Measurements from ENCODE around the gene RFX7.
"Not testable (repeated sequence)": the region's sequence is repeated elsewhere in the genome, so short reads cannot be mapped to it uniquely, and the experiment has no call there.

RFX7 gene

DNA sequence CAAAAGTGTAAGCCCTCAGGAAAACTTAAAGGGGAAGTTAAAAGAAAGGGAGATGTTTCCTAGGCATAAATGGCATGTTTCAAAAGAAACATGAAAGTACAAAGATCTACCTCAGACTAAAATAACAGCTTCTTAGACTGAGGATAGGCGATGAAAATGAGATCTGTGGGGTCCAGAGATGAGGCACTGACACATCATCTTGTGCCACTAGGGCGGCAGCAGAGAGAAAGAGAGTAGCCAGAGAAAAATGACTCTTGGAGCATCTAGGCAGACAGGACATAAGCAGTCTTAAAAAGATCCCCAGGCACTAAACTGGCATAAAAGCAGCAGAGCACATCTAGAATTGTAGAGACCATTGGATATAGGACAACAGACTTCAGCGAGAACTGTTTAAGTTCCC lies 42.5 kb upstream of the RFX7 start:
- no peak overlapping the region for H3K9ac ChIP-seq (ENCODE audit: low read depth, low read length)
- no peak overlapping the region for H3K4me3 ChIP-seq (ENCODE audit: low read depth in 1 of 2, low read length in 2 of 2)
- no peaks in the 10 kb centered on the region for H3K9me3 ChIP-seq (ENCODE audit: insufficient read depth, low read length, severe bottlenecking)
- no peaks in the 10 kb centered on the region for H3K36me3 ChIP-seq (ENCODE audit: insufficient read depth, low read length)
- no peaks in the 10 kb centered on the region for H3K27me3 ChIP-seq (ENCODE audit: insufficient read depth, low read length, poor library complexity)
- no peak overlapping the region for H3K27ac ChIP-seq (ENCODE audit: low read length)
- H3K4me1 ChIP-seq (ENCODE audit: insufficient read depth, low read length), result no peaks in the 10 kb centered on the region
- ATAC-seq (ENCODE audit: insufficient read depth, low read depth), result no peak
- peak; percentile 13 for DNase-seq
- H4K20me1 ChIP-seq (ENCODE audit: insufficient read depth, low read length), result no peaks in the 10 kb centered on the region
- TF ChIP-seq, protein P1, sequence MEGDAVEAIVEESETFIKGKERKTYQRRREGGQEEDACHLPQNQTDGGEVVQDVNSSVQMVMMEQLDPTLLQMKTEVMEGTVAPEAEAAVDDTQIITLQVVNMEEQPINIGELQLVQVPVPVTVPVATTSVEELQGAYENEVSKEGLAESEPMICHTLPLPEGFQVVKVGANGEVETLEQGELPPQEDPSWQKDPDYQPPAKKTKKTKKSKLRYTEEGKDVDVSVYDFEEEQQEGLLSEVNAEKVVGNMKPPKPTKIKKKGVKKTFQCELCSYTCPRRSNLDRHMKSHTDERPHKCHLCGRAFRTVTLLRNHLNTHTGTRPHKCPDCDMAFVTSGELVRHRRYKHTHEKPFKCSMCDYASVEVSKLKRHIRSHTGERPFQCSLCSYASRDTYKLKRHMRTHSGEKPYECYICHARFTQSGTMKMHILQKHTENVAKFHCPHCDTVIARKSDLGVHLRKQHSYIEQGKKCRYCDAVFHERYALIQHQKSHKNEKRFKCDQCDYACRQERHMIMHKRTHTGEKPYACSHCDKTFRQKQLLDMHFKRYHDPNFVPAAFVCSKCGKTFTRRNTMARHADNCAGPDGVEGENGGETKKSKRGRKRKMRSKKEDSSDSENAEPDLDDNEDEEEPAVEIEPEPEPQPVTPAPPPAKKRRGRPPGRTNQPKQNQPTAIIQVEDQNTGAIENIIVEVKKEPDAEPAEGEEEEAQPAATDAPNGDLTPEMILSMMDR (IDR thresholded peaks at IDR 0.05; ENCODE audit: borderline replicate concordance, extremely low read depth, low read length, poor library complexity, severe bottlenecking), result peak; percentile 54
- no peak for TF ChIP-seq EZH2 (IDR thresholded peaks at IDR 0.05; ENCODE audit: borderline replicate concordance, low read depth, low read length, severe bottlenecking)
- H3K4me2 ChIP-seq (ENCODE audit: insufficient read depth, low read length), result no peak overlapping the region
- no peaks in the 10 kb centered on the region for H3K79me2 ChIP-seq (ENCODE audit: insufficient read depth, low read length)
- H2AFZ ChIP-seq (ENCODE audit: low read depth, low read length), result no peak overlapping the region

DNA sequence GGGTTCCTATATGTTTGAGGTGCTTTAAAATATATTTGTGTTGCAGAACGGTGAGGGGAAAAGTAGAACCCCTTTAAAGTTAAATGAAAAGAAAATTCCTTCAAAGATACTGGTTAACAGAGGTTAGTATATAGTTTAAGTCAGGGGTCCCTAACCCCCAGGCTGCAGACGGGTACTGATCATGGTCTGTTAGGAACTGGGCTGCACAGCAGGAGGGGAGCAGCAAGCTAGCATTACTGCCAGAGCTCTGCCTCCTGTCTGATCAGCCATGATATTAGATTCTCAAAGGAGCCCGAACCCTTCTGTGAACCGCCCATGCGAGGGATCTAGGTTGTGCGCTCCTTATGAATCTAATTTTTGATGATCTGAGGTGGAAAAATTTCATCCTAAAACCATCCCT lies 37.5 kb upstream of the RFX7 start:
- TF ChIP-seq, protein P1 (IDR thresholded peaks at IDR 0.05; ENCODE audit: borderline replicate concordance, extremely low read depth, low read length, poor library complexity, severe bottlenecking), result no peak
- no peak for TF ChIP-seq EZH2 (IDR thresholded peaks at IDR 0.05; ENCODE audit: borderline replicate concordance, low read depth, low read length, severe bottlenecking)
- Histone ChIP-seq H3K4me3 (ENCODE audit: low read depth in 1 of 2, low read length in 2 of 2) (no peak overlapping the region), H3K79me2 (ENCODE audit: insufficient read depth, low read length) (no peaks in the 10 kb centered on the region), H3K9ac (ENCODE audit: low read depth, low read length) (no peak overlapping the region), H3K4me2 (ENCODE audit: insufficient read depth, low read length) (no peak overlapping the region), H3K9me3 (ENCODE audit: insufficient read depth, low read length, severe bottlenecking) (no peaks in the 10 kb centered on the region), H3K27me3 (ENCODE audit: insufficient read depth, low read length, poor library complexity) (no peaks in the 10 kb centered on the region), H3K36me3 (ENCODE audit: insufficient read depth, low read length) (no peaks in the 10 kb centered on the region), H2AFZ (ENCODE audit: low read depth, low read length) (no peak overlapping the region), H4K20me1 (ENCODE audit: insufficient read depth, low read length) (no peaks in the 10 kb centered on the region), H3K4me1 (ENCODE audit: insufficient read depth, low read length) (no peaks in the 10 kb centered on the region), H3K27ac (ENCODE audit: low read length) (no peak overlapping the region)
- ATAC-seq (ENCODE audit: insufficient read depth, low read depth) (no peak), DNase-seq (no peak)

DNA sequence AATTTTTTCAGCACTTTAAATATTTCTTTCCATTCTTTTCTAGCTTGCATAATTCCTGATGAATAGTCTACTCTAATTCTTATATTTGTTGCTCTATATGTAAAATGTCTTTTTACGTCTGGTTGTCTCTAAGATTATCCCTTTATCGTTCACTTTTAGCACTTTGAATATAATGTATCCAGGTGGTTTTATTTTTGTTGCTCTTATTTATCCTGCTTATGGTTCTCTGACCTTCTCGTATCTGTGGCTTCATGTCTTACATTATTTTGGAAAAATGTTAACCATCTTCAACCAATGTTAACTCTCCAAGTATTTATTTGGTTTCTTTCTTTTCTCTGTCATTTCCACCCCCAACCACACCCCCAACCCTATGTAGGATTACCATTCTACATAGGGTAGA lies 30.0 kb upstream of the RFX7 start:
- DNase-seq, result no peak
- H3K27me3 ChIP-seq (ENCODE audit: insufficient read depth, low read length, poor library complexity), result no peaks in the 10 kb centered on the region
- no peak for TF ChIP-seq EZH2 (IDR thresholded peaks at IDR 0.05; ENCODE audit: borderline replicate concordance, low read depth, low read length, severe bottlenecking)
- TF ChIP-seq, protein P1 (IDR thresholded peaks at IDR 0.05; ENCODE audit: borderline replicate concordance, extremely low read depth, low read length, poor library complexity, severe bottlenecking), result no peak
- H3K27ac ChIP-seq (ENCODE audit: low read length), result no peak overlapping the region
- no peaks in the 10 kb centered on the region for H3K4me1 ChIP-seq (ENCODE audit: insufficient read depth, low read length)
- no peaks in the 10 kb centered on the region for H4K20me1 ChIP-seq (ENCODE audit: insufficient read depth, low read length)
- H3K9ac ChIP-seq (ENCODE audit: low read depth, low read length), result no peak overlapping the region
- no peak overlapping the region for H2AFZ ChIP-seq (ENCODE audit: low read depth, low read length)
- no peak overlapping the region for H3K4me2 ChIP-seq (ENCODE audit: insufficient read depth, low read length)
- no peaks in the 10 kb centered on the region for H3K36me3 ChIP-seq (ENCODE audit: insufficient read depth, low read length)
- H3K79me2 ChIP-seq (ENCODE audit: insufficient read depth, low read length), result no peaks in the 10 kb centered on the region
- ATAC-seq (ENCODE audit: insufficient read depth, low read depth), result no peak
- no peak overlapping the region for H3K4me3 ChIP-seq (ENCODE audit: low read depth in 1 of 2, low read length in 2 of 2)
- peaks cover 2% of the 10 kb centered on the region for H3K9me3 ChIP-seq (ENCODE audit: insufficient read depth, low read length, severe bottlenecking)

DNA sequence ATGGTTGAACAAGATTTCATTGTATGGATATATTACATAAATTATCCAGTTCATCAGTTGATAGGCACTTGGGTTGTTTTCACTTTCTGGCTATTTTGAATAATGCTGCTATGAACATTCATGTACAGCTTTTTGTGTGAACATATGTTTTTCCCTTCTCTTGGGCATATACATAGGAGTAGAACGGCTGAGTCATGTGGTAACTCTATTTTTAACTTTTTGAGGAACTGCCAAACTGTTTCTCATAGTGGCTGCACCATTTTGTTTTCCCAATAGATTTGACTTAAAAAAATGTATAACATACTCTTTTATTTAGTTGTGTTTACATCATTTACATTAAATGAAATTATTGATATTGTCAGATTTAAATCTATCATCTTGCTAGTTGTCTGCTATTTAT lies 28.8 kb upstream of the RFX7 start:
- Histone ChIP-seq H3K9me3 (ENCODE audit: insufficient read depth, low read length, severe bottlenecking) (peaks cover 2% of the 10 kb centered on the region), H3K4me3 (ENCODE audit: low read depth in 1 of 2, low read length in 2 of 2) (no peak overlapping the region), H3K9ac (ENCODE audit: low read depth, low read length) (no peak overlapping the region), H3K27me3 (ENCODE audit: insufficient read depth, low read length, poor library complexity) (no peaks in the 10 kb centered on the region), H3K4me1 (ENCODE audit: insufficient read depth, low read length) (no peaks in the 10 kb centered on the region), H3K79me2 (ENCODE audit: insufficient read depth, low read length) (no peaks in the 10 kb centered on the region), H3K4me2 (ENCODE audit: insufficient read depth, low read length) (no peak overlapping the region), H3K27ac (ENCODE audit: low read length) (no peak overlapping the region), H2AFZ (ENCODE audit: low read depth, low read length) (no peak overlapping the region), H3K36me3 (ENCODE audit: insufficient read depth, low read length) (no peaks in the 10 kb centered on the region), H4K20me1 (ENCODE audit: insufficient read depth, low read length) (no peaks in the 10 kb centered on the region)
- no peak for ATAC-seq (ENCODE audit: insufficient read depth, low read depth)
- DNase-seq, result no peak
- no peak for TF ChIP-seq EZH2 (IDR thresholded peaks at IDR 0.05; ENCODE audit: borderline replicate concordance, low read depth, low read length, severe bottlenecking)
- TF ChIP-seq, protein P1 (IDR thresholded peaks at IDR 0.05; ENCODE audit: borderline replicate concordance, extremely low read depth, low read length, poor library complexity, severe bottlenecking), result no peak

DNA sequence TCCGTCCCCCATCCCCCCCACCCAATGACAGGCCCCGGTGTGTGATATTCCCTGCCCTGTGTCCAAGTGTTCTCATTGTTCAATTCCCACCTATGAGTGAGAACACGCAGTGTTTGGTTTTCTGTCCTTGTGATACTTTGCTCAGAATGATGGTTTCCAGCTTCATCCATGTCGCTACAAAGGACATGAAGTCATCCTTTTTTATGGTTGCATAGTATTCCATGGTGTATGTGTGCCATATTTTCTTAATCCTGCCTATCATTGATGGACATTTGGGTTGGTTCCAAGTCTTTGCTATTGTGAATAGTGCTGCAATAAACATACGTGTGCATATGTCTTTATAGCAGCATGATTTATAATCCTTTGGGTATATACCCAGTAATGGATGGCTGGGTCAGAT lies 22.8 kb upstream of the RFX7 start:
- H3K27me3 ChIP-seq (ENCODE audit: insufficient read depth, low read length, poor library complexity), result not testable (repeated sequence)

More for the DNA sequence above, 22.8 kb upstream of the RFX7 start:
- H3K27ac ChIP-seq (ENCODE audit: low read length); H3K9ac ChIP-seq (ENCODE audit: low read depth, low read length); DNase-seq; H3K9me3 ChIP-seq (ENCODE audit: insufficient read depth, low read length, severe bottlenecking); H3K36me3 ChIP-seq (ENCODE audit: insufficient read depth, low read length); H3K4me3 ChIP-seq (ENCODE audit: low read depth in 1 of 2, low read length in 2 of 2); H3K4me1 ChIP-seq (ENCODE audit: insufficient read depth, low read length); ATAC-seq (ENCODE audit: insufficient read depth, low read depth); H2AFZ ChIP-seq (ENCODE audit: low read depth, low read length); H4K20me1 ChIP-seq (ENCODE audit: insufficient read depth, low read length); H3K4me2 ChIP-seq (ENCODE audit: insufficient read depth, low read length); H3K79me2 ChIP-seq (ENCODE audit: insufficient read depth, low read length): not testable (repeated sequence)

Measured in DND-41 (cell line).